ENCODE data around the gene TNIP1. TPM values are rescaled to one million over a fixed set of nuclear protein-coding genes. Genes with fewer than 3 reads are reported as not detected.
A peak's percentile ranks its signal among the peaks of the same experiment; 100 is the strongest.

The TNIP1 gene
- polyA plus RNA-seq, 6 donors from 2014 or later, result 36.2 to 68.2 (median 55.5) TPM

- H3K27ac Mint-ChIP-seq, result peak overlapping the region in 1 of 6 donors; percentile 80
- no peak for ATAC-seq (ENCODE audit: low read depth in 2 of 2)
- H3K4me1 Mint-ChIP-seq, result peaks cover 44 to 71% (median 55%) of the 10 kb centered on the region in 3 donors
Observed at GRCh38 chr5:151087486-151087885, 6.7 kb upstream of the TNIP1 start.

GRCh38 chr5:151086905-151087360 lies 6.1 kb upstream of the TNIP1 start:
- Mint-ChIP-seq H3K36me3 (no peaks in the 10 kb centered on the region), H3K27ac (peak overlapping the region in 5 of 6 donors; percentile 48 to 92 (median 80)), H3K27me3 (no peaks in the 10 kb centered on the region), H3K4me3 (peak overlapping the region; percentile 6 to 67 (median 47)), H3K4me1 (peaks cover 46 to 71% (median 57%) of the 10 kb centered on the region in 3 donors), H3K9me3 (no peaks in the 10 kb centered on the region)
- ATAC-seq (ENCODE audit: low read depth in 2 of 2), result peak; percentile 94 to 96
- peak; percentile 62 for DNase-seq

More at GRCh38 chr5:151087486-151087885, 6.7 kb upstream of the TNIP1 start:
- Mint-ChIP-seq H3K27me3 (no peaks in the 10 kb centered on the region), H3K4me3 (peak overlapping the region in 2 of 8 donors; percentile 26 to 58), H3K36me3 (no peaks in the 10 kb centered on the region), H3K9me3 (no peaks in the 10 kb centered on the region)
- no peak for DNase-seq

- Mint-ChIP-seq H3K27me3 (no peaks in the 10 kb centered on the region), H3K27ac (peak overlapping the region; percentile 35 to 92 (median 85)), H3K36me3 (no peaks in the 10 kb centered on the region), H3K9me3 (no peaks in the 10 kb centered on the region), H3K4me3 (peak overlapping the region; percentile 6 to 67 (median 55)), H3K4me1 (peaks cover 40 to 67% (median 52%) of the 10 kb centered on the region in 3 donors)
- DNase-seq (no peak), ATAC-seq (ENCODE audit: low read depth in 2 of 2) (no peak)
Observed at GRCh38 chr5:151086192-151086869, 5.5 kb upstream of the TNIP1 start.

GRCh38 chr5:151085517-151086041 lies 4.7 kb upstream of the TNIP1 start:
- Mint-ChIP-seq H3K9me3 (no peaks in the 10 kb centered on the region), H3K4me3 (peak overlapping the region in 6 of 8 donors; percentile 2 to 44 (median 11)), H3K27me3 (no peaks in the 10 kb centered on the region), H3K36me3 (no peaks in the 10 kb centered on the region), H3K4me1 (peaks cover 39 to 62% (median 48%) of the 10 kb centered on the region in 3 donors), H3K27ac (peak overlapping the region in 5 of 6 donors; percentile 60 to 89 (median 80))
- DNase-seq (no peak), ATAC-seq (ENCODE audit: low read depth in 2 of 2) (no peak)

GRCh38 chr5:151084363-151084762 lies 3.5 kb upstream of the TNIP1 start:
- Mint-ChIP-seq H3K36me3 (no peaks in the 10 kb centered on the region), H3K27ac (peak overlapping the region in 3 of 6 donors; percentile 59 to 96 (median 80)), H3K9me3 (no peaks in the 10 kb centered on the region), H3K4me3 (peak overlapping the region in 2 of 8 donors; percentile 23 to 50), H3K27me3 (no peaks in the 10 kb centered on the region), H3K4me1 (peaks cover 47 to 71% (median 56%) of the 10 kb centered on the region in 3 donors)
- ATAC-seq (ENCODE audit: low read depth in 2 of 2) (no peak), DNase-seq (no peak)

- ATAC-seq (ENCODE audit: low read depth in 2 of 2), result no peak
- Mint-ChIP-seq H3K9me3 (no peaks in the 10 kb centered on the region), H3K36me3 (peaks cover 0 to 7% of the 10 kb centered on the region in 2 donors), H3K4me3 (peak overlapping the region; percentile 5 to 95 (median 80)), H3K27me3 (no peaks in the 10 kb centered on the region), H3K4me1 (peaks cover 56 to 80% (median 68%) of the 10 kb centered on the region in 3 donors), H3K27ac (peak overlapping the region in 5 of 6 donors; percentile 29 to 94 (median 81))
- DNase-seq, result no peak
Observed at GRCh38 chr5:151083081-151083676, 2.3 kb upstream of the TNIP1 start.

GRCh38 chr5:151082282-151082902 lies 1.6 kb upstream of the TNIP1 start:
- DNase-seq (no peak), ATAC-seq (ENCODE audit: low read depth in 2 of 2) (no peak)
- Mint-ChIP-seq H3K27me3 (no peaks in the 10 kb centered on the region), H3K36me3 (peaks cover 0 to 12% of the 10 kb centered on the region in 2 donors), H3K9me3 (no peaks in the 10 kb centered on the region), H3K27ac (peak overlapping the region; percentile 29 to 99 (median 89)), H3K4me3 (peak overlapping the region; percentile 65 to 95 (median 89)), H3K4me1 (peaks cover 63 to 83% (median 74%) of the 10 kb centered on the region in 3 donors)

GRCh38 chr5:151081431-151082281 lies 822 bp upstream of the TNIP1 start:
- Mint-ChIP-seq H3K4me3 (peak overlapping the region; percentile 74 to 95 (median 94)), H3K4me1 (peaks cover 65 to 83% (median 74%) of the 10 kb centered on the region in 3 donors), H3K36me3 (peaks cover 0 to 12% of the 10 kb centered on the region in 2 donors), H3K27me3 (no peaks in the 10 kb centered on the region), H3K9me3 (no peaks in the 10 kb centered on the region), H3K27ac (peak overlapping the region; percentile 91 to 99 (median 95))
- DNase-seq (no peak), ATAC-seq (ENCODE audit: low read depth in 2 of 2) (no peak)

- Mint-ChIP-seq H3K36me3 (peaks cover 0 to 12% of the 10 kb centered on the region in 2 donors), H3K9me3 (no peaks in the 10 kb centered on the region), H3K27ac (peak overlapping the region; percentile 70 to 99 (median 94)), H3K4me1 (peaks cover 60 to 82% (median 75%) of the 10 kb centered on the region in 3 donors), H3K4me3 (peak overlapping the region; percentile 74 to 96 (median 95)), H3K27me3 (no peaks in the 10 kb centered on the region)
- ATAC-seq (ENCODE audit: low read depth in 2 of 2), result no peak
- no peak for DNase-seq
Observed at GRCh38 chr5:151079838-151080612, 809 bp downstream of the TNIP1 start.

- ATAC-seq (ENCODE audit: low read depth in 2 of 2), result no peak
- H3K27me3 Mint-ChIP-seq, result no peaks in the 10 kb centered on the region
- peaks cover 0 to 2% (median 0%) of the 10 kb centered on the region in 7 donors for H3K9me3 Mint-ChIP-seq
- H3K4me3 Mint-ChIP-seq, result peak overlapping the region; percentile 74 to 95 (median 94)
- peak; percentile 47 for DNase-seq
- peaks cover 56 to 79% (median 74%) of the 10 kb centered on the region in 3 donors for H3K4me1 Mint-ChIP-seq
- peaks cover 3 to 12% of the 10 kb centered on the region in 2 donors for H3K36me3 Mint-ChIP-seq
- peak overlapping the region in 5 of 6 donors; percentile 36 to 95 (median 94) for H3K27ac Mint-ChIP-seq
Observed at GRCh38 chr5:151078490-151079262, 2.2 kb downstream of the TNIP1 start.

- Mint-ChIP-seq H3K27me3 (no peaks in the 10 kb centered on the region), H3K36me3 (peaks cover 3 to 12% of the 10 kb centered on the region in 2 donors), H3K27ac (peak overlapping the region in 5 of 6 donors; percentile 34 to 95 (median 94)), H3K4me1 (peaks cover 53 to 77% (median 70%) of the 10 kb centered on the region in 3 donors), H3K4me3 (peak overlapping the region; percentile 74 to 95 (median 94)), H3K9me3 (peaks cover 0 to 2% (median 0%) of the 10 kb centered on the region in 7 donors)
- no peak for ATAC-seq (ENCODE audit: low read depth in 2 of 2)
- no peak for DNase-seq
Observed at GRCh38 chr5:151077967-151078366, 2.9 kb downstream of the TNIP1 start.
